Dendritic cell treated with granulocyte-macrophage colony-stimulating factor and Interleukin-4, amounts not matched to agents 40 ng/mL and 50 ng/mL, for 4 days (primary cell): Measurements from ENCODE around the gene PRKAR2B.

Source experiments
- H3K27ac Mint-ChIP-seq: one replicate; pipeline ENCODE4 v1.8.0; 2022; ENCODE audit warnings: mild to moderate bottlenecking, mixed read lengths
- H3K27me3 Mint-ChIP-seq: one replicate; pipeline ENCODE4 v1.8.0; 2022; ENCODE audit warnings: mild to moderate bottlenecking, mixed read lengths
- H3K36me3 Mint-ChIP-seq: one replicate; pipeline ENCODE4 v1.8.0; 2022; ENCODE audit warnings: low read depth, mixed read lengths
- H3K4me1 Mint-ChIP-seq: one replicate; pipeline ENCODE4 v1.8.0; 2022; ENCODE audit warnings: low read depth, mixed read lengths
- H3K4me3 Mint-ChIP-seq: one replicate; pipeline ENCODE4 v1.8.0; 2022; ENCODE audit warnings: mild to moderate bottlenecking, moderate library complexity, mixed read lengths
- H3K9me3 Mint-ChIP-seq: one replicate; pipeline ENCODE4 v1.8.0; 2022; ENCODE audit warnings: mixed read lengths
- intact Hi-C: fragments of 100-400 bp; cut with micrococcal nuclease; formaldehyde crosslinking; loops from one replicate; pipeline ENCODE4 v1.15.0; 2022

Gene PRKAR2B

DNA sequence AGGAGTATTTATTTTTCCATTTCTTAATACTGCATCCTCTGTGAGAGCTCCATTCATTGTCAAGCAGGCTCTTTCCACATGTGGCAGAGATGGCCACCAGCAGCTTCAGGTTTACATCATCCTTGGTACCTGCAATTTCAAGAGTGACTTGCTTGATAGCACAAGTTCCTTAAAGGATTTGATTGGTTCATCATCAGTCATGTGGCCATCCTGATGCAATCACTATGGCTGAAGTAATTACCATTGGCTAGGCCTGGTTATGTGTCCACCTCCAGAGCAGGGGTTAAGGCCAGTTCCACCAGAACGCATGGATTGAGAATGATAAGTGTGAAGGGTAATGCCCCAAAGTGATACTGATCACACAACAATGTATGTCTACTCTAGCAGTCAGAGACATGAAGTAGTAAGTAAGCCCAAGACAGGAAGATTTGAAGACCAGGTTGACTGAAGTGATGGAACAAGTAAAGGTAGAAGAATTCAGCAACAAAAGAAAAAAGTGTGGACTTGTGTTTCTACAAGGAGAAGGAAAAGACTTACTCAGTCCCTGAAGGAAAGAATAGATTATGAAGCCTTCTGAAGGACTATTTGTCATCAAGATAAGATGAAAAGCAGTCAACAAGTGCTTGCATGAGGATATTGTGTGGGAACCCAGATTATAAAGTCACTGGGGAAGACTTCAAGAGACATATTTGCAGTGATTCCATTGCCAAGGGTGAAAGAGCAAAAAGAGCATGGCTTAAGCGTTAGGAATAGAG, 26.4 kb upstream of the PRKAR2B start:
- H3K36me3 Mint-ChIP-seq: no peaks in the 10 kb centered on the region

DNA sequence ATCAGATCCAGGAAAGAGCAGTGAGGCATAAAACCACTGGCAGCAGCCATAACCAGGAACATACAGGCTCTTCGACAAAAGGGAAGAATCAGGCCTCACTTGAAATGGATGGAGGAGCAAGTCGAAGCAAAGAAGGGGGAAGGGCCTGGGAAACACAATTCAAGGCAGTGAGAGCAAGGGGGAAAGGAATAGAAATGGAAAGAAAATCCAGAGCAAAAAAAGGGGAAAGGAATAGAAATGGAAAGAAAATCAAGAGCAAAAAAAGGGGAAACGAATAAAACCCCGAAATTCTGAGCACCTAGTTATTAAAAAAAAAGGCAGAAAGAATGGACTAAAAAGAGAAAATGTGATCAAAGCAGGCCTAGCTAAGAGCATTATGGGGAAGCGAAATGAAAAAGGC, 24.1 kb upstream of the PRKAR2B start:
- Mint-ChIP-seq H3K4me1 (peaks cover 8% of the 10 kb centered on the region), H3K27me3 (no peaks in the 10 kb centered on the region), H3K36me3 (peaks cover 5% of the 10 kb centered on the region), H3K4me3 (no peak overlapping the region), H3K9me3 (peaks cover 12% of the 10 kb centered on the region), H3K27ac (no peak overlapping the region)
- intact Hi-C loops: no loop called here

More for the DNA sequence above, 26.4 kb upstream of the PRKAR2B start:
- no peaks in the 10 kb centered on the region for H3K27me3 Mint-ChIP-seq
- no peak overlapping the region for H3K27ac Mint-ChIP-seq
- H3K9me3 Mint-ChIP-seq: peaks cover 5% of the 10 kb centered on the region
- H3K4me3 Mint-ChIP-seq: no peak overlapping the region
- H3K4me1 Mint-ChIP-seq: no peaks in the 10 kb centered on the region
- intact Hi-C loops: no loop called here

DNA sequence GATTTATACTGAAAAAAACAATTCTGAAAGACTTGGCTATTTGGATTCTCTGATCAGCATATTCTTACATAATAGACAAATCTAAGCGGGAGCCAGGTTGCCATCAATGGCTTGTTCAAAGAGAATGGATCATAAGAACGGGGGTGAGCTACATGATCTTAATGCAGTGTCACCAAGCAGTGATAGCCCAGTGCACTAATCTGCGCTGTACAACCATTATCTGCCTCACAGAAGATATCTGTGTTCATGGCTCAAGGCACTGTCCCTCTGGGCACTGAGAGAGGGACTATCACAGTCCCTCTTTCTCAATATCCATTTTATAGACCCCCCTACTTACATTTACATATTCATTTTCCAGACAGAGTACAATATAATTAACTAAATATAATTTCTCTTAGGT, 22.9 kb upstream of the PRKAR2B start:
- no peak overlapping the region for H3K27ac Mint-ChIP-seq
- peaks cover 5% of the 10 kb centered on the region for H3K36me3 Mint-ChIP-seq
- intact Hi-C loops: no loop called here
- peaks cover 12% of the 10 kb centered on the region for H3K9me3 Mint-ChIP-seq
- peaks cover 20% of the 10 kb centered on the region for H3K4me1 Mint-ChIP-seq
- no peak overlapping the region for H3K4me3 Mint-ChIP-seq
- H3K27me3 Mint-ChIP-seq: no peaks in the 10 kb centered on the region

DNA sequence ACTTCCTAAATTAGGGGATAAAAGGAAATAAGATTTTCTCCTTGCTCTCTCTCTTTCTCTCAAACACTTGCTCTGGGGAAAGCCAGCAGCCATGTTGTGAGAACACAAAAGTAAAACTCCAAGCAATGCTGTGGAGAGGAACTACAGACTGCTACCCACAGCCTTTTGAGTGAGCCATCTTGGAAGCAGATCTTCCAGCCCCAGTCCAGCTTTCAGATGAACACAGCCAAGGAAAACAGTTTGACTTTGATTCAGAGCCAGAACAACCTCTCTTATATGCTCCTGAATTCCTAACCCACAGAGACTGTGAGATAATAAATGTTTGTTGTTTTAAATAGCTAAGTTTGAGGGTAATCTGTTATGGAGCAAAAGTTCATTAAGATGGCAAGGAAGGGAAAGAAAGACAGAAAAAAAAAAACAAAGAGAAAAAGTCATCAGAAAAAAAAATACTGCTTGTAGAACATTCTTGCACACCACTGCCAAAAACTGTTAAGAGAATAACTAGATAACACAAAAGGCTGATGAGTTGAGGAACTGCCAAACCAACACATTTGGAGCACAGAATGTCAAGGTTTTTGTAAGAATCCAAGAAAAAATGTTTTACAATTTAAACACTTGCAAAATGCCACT, 20.9 kb upstream of the PRKAR2B start:
- H3K27me3 Mint-ChIP-seq: no peaks in the 10 kb centered on the region
- intact Hi-C loops: no loop called here
- no peak overlapping the region for H3K4me3 Mint-ChIP-seq
- H3K9me3 Mint-ChIP-seq: peaks cover 6% of the 10 kb centered on the region
- H3K36me3 Mint-ChIP-seq: peaks cover 5% of the 10 kb centered on the region
- H3K4me1 Mint-ChIP-seq: peaks cover 35% of the 10 kb centered on the region
- H3K27ac Mint-ChIP-seq: no peak overlapping the region

DNA sequence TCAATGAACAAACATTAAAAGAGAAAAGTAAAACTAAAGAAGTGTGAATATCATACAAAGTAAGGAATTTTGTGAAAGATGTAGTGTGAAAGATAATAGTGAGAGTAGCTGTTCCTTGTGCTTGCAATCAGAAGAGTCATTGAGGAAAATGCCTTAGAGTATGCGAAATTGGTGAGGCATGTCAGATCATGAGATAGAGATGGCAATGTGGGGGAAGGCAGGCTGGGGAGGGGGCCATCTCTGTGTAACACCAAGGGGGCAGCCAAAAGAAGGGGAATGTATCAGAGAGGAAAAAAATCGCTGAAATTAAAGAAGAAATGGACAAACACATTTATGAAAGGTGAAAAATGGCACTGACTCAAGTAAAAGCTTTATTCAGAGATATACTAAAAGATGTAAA, 19.6 kb upstream of the PRKAR2B start:
- Mint-ChIP-seq H3K27ac (peak overlapping the region; percentile 81), H3K36me3 (peaks cover 5% of the 10 kb centered on the region), H3K4me3 (no peak overlapping the region), H3K27me3 (no peaks in the 10 kb centered on the region), H3K4me1 (peaks cover 41% of the 10 kb centered on the region), H3K9me3 (peaks cover 6% of the 10 kb centered on the region)
- intact Hi-C loops: loop anchor here (5.0 kb wide), 1 partner anchor 68 kb away; no protein-coding TSS in a partner anchor

DNA sequence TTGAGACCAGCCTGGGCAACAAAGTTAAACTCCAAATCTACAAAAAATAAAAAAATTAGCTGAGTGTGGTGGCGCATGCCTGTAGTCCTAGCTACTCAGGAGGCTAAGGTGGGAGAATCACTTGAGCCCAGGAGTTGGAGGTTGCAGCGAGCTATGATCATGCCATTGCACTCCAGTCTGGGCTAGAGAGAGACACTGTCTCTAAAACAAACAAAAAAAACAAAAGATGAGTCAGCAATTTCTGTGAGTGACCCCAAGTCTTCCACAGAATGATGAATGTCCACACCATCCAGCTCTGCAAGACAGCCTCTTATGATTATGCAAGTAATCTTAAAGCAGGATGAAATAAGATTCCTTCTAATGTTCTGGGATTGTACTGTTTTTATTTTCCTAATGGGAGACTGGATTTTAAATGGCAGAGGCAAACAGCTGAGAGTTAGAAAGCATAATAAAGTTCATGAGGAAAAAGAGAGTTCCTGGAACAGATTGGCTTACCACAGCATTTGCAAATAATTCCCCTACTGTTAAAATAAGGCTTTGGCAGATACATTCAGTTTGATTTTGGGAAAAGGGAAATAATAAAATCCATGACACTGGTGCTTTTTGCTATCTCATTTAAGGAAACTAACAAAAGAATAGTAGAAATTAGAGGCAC, 18.9 kb upstream of the PRKAR2B start:
- Mint-ChIP-seq H3K36me3 (peaks cover 5% of the 10 kb centered on the region), H3K4me3 (peak overlapping the region; percentile 7), H3K27me3 (no peaks in the 10 kb centered on the region), H3K27ac (peak overlapping the region; percentile 81), H3K4me1 (peaks cover 41% of the 10 kb centered on the region), H3K9me3 (peaks cover 6% of the 10 kb centered on the region)
- intact Hi-C loops: loop anchor here (5.0 kb wide), 1 partner anchor 68 kb away; no protein-coding TSS in a partner anchor

DNA sequence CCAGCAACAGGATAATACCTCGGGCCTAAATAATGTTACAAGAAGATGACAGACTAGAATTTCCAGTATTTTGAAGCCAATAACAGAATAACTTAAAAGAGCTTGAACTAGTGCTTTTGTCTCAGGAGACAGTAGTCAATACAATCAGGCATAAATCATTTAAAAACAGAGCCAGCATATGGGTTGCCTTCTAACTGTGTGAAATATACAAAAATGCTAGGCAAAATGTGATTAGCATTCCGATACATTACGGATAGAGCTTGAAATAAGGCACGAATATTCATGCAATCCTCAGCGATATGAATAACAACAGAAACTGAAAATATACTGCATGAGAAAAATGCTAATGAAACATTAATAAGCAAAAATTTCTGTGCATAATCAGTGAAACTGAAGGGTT, 18.3 kb upstream of the PRKAR2B start:
- Mint-ChIP-seq H3K4me3 (peak overlapping the region; percentile 7), H3K4me1 (peaks cover 41% of the 10 kb centered on the region), H3K27me3 (no peaks in the 10 kb centered on the region), H3K9me3 (peaks cover 6% of the 10 kb centered on the region), H3K36me3 (peaks cover 5% of the 10 kb centered on the region), H3K27ac (peak overlapping the region; percentile 81)
- intact Hi-C loops: loop anchor here (5.0 kb wide), 1 partner anchor 69 kb away; no protein-coding TSS in a partner anchor

DNA sequence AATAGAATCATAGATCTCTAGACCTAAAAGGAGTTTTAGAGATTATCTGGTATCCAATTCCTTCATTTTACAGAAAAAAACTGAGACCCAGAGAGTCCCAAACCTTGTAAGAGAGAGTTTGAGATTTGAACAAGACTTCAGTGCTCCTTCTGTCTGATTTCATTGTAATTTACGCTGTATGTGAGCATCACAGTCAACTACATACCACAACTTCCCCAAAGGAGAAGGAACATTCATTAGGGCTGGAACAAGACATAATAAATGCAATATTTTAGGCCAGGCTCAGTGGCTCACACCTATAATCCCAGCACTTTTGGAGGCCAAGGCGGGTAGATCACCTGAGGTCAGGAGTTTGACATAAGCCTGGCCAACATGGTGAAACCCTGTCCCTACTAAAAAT, 17.3 kb upstream of the PRKAR2B start:
- Mint-ChIP-seq H3K4me1 (peaks cover 41% of the 10 kb centered on the region), H3K27ac (peak overlapping the region; percentile 88), H3K4me3 (no peak overlapping the region), H3K36me3 (peaks cover 5% of the 10 kb centered on the region), H3K9me3 (peaks cover 6% of the 10 kb centered on the region), H3K27me3 (no peaks in the 10 kb centered on the region)
- intact Hi-C loops: loop anchor here (5.0 kb wide), 1 partner anchor 70 kb away; no protein-coding TSS in a partner anchor

DNA sequence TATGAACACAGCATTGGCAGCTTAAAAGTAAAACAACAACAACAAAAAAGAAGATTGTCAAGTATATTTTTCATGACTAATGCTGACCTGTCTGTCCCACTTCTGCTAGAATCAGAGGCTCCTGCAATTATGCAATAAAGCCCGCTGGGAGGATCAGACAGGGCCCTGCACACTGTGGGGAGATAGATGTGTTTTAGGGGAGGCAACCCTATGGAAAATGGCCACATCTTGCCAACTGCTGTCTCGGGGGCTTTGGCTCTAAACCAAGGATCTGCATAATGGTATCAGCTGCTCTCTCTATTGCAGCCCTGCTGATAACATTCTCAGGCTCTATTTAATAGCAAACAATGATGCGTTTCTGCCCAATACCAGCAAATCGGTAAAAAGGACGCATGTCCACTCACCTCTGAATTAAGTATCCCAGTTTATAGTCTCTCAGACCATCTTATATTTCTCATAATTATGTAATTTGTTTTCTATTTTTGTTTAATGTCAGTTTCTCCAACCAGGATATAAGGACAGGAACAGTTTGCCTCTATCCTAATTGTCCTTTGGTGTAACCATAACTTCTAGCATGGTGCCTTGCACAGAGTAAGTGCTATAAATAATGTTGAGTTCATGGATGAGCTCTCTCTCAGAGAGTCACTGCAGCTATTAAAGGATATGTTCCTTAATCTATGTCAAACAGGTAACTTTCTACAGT, 15.3 kb upstream of the PRKAR2B start:
- no peaks in the 10 kb centered on the region for H3K36me3 Mint-ChIP-seq
- H3K27ac Mint-ChIP-seq: peak overlapping the region; percentile 88
- H3K4me1 Mint-ChIP-seq: peaks cover 41% of the 10 kb centered on the region
- intact Hi-C loops: loop anchor here (5.0 kb wide), 1 partner anchor 72 kb away; no protein-coding TSS in a partner anchor
- H3K9me3 Mint-ChIP-seq: no peaks in the 10 kb centered on the region
- H3K27me3 Mint-ChIP-seq: no peaks in the 10 kb centered on the region
- H3K4me3 Mint-ChIP-seq: no peak overlapping the region

DNA sequence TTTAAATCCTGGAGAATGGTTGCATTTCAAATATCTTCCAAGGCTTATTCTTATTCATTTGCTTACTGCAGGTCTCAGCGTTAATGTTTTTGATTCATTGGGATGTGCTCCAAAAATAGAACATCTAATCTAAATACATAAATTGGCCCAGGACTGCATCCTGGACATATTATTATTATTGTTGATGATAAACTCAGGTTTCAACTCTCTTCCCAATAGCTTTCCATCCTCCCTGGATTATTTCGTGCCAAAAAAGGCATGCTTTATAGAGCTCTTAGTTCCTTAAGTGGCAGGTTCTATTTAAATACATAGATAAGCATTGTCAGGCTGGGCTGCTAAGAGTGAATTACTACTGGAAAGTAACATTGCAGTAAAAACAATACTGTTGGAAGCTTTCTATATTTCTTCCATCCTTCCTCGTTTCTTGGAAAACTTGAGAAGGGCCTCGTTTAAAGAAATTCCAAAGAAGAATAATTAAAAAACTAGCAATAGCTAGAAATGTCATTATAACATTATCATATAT, 14.7 kb upstream of the PRKAR2B start:
- Mint-ChIP-seq H3K27me3 (no peaks in the 10 kb centered on the region), H3K9me3 (no peaks in the 10 kb centered on the region), H3K36me3 (no peaks in the 10 kb centered on the region), H3K4me3 (no peak overlapping the region), H3K4me1 (peaks cover 44% of the 10 kb centered on the region), H3K27ac (no peak overlapping the region)
- intact Hi-C loops: loop anchor here (5.0 kb wide), 1 partner anchor 73 kb away; no protein-coding TSS in a partner anchor

DNA sequence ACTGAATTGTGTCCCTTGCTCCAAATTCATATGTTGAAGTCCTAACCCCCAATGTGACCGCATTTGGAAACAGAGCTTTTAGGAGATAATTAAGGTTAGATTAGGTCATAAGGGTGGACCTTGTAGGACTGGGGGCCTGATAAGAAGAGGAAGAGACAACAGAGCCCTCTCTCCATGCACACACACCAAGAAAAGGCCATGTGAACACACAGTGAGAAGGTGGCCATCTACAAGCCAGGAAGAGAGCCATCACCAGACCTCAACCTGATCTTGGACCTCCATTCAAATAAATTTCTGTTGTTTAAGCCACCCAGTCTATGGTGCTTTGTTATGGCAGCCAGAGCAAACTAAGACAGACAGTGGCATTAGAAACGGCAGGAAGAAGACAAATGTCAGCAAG, 12.5 kb upstream of the PRKAR2B start:
- no peaks in the 10 kb centered on the region for H3K36me3 Mint-ChIP-seq
- no peak overlapping the region for H3K4me3 Mint-ChIP-seq
- intact Hi-C loops: no loop called here
- H3K9me3 Mint-ChIP-seq: peaks cover 13% of the 10 kb centered on the region
- H3K4me1 Mint-ChIP-seq: peaks cover 25% of the 10 kb centered on the region
- H3K27ac Mint-ChIP-seq: peak overlapping the region; percentile 24
- no peaks in the 10 kb centered on the region for H3K27me3 Mint-ChIP-seq

DNA sequence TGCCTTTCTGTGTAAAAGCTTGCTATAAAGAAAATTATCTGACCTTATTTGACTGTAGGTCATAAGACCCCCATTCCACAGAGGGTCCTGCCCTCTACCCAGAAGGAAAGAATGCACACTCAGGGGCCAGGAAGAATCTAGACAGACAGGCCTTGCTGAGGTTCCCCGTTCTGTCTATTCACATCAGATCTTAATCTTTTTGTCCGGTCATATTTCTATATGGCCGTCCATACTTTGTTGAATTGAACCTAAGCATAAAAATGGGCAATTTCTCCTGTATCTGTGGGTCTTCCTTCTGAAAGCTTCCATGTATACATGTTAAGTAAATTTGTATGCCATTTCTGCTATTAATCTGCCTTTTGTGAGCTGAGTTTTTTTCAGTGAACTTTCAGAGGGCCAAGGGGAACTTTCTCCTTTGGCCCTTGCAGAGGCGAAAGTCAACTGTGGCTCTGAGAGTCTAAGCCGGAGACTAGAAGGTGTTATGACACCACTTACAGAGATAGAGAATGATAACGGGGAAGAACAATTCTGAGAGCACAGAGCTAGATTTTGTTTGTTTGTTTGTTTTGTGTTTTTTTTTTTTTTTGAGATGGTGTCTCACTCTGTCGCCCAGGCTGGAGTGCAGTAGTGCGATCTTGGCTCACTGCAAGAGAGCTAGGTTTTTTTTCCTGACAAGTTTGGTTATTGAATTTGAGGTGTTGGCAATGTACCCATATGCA, 11.6 kb upstream of the PRKAR2B start:
- peaks cover 22% of the 10 kb centered on the region for H3K4me1 Mint-ChIP-seq
- no peak overlapping the region for H3K4me3 Mint-ChIP-seq
- no peaks in the 10 kb centered on the region for H3K27me3 Mint-ChIP-seq
- no peaks in the 10 kb centered on the region for H3K36me3 Mint-ChIP-seq
- H3K27ac Mint-ChIP-seq: peak overlapping the region; percentile 24
- intact Hi-C loops: no loop called here
- H3K9me3 Mint-ChIP-seq: peaks cover 13% of the 10 kb centered on the region

DNA sequence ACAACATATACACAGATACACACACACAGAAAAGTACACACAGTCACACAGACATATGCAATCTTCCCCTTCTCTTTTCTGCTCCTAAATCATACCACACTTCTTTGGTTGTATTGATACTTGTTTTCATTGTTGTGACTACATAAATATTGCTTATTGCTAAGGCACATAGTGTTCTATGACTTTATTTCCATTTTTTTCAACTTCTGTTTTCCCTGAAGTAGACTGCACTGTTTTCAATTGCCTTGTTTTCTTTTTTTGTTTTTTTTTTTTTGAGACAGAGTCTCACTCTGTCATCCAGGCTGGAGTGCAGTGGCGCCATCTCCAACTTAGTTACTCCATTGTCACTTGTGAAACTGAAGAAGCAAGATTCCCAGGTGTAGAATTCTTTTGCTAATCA, 10.0 kb upstream of the PRKAR2B start:
- Mint-ChIP-seq H3K36me3 (no peaks in the 10 kb centered on the region), H3K4me3 (no peak overlapping the region), H3K4me1 (peaks cover 20% of the 10 kb centered on the region), H3K27me3 (no peaks in the 10 kb centered on the region), H3K27ac (no peak overlapping the region), H3K9me3 (peaks cover 13% of the 10 kb centered on the region)
- intact Hi-C loops: no loop called here
